Measurements from ENCODE around the gene MAP3K7CL.

Gene MAP3K7CL

DNA sequence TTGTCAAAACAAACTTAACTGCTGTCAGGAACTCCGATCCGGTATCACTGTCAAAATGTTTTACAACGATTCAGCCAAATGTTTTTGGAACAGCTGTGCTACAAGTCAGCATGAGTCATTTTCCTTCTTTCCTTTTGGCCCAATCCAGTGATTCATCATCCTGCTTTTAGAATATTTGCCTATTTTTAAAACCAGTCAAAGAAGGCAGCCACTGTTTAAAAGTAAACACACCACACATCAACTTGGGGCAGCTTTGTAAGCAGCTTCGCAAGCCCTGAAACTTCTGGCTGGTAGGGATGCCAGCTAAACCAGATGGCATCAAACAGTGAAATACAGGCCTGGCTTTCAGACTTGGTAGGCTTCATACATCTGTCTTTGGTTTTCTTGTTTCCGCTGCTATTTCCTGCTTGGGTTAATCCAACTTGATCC, 14.9 kb downstream of the MAP3K7CL start:
- H3K4me2 ChIP-seq (ENCODE audit: low read length), result no peak overlapping the region
- H3K36me3 ChIP-seq (replicated peaks; ENCODE audit: low read depth, low read length), result peaks cover 2% of the 10 kb centered on the region
- H4K20me1 ChIP-seq (ENCODE audit: insufficient read depth, low read length), result no peaks in the 10 kb centered on the region
- TF ChIP-seq, protein P1, sequence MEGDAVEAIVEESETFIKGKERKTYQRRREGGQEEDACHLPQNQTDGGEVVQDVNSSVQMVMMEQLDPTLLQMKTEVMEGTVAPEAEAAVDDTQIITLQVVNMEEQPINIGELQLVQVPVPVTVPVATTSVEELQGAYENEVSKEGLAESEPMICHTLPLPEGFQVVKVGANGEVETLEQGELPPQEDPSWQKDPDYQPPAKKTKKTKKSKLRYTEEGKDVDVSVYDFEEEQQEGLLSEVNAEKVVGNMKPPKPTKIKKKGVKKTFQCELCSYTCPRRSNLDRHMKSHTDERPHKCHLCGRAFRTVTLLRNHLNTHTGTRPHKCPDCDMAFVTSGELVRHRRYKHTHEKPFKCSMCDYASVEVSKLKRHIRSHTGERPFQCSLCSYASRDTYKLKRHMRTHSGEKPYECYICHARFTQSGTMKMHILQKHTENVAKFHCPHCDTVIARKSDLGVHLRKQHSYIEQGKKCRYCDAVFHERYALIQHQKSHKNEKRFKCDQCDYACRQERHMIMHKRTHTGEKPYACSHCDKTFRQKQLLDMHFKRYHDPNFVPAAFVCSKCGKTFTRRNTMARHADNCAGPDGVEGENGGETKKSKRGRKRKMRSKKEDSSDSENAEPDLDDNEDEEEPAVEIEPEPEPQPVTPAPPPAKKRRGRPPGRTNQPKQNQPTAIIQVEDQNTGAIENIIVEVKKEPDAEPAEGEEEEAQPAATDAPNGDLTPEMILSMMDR (IDR thresholded peaks at IDR 0.05; ENCODE audit: low read depth, low read length), result no peak
- no peak for TF ChIP-seq EZH2phosphoT487 (IDR thresholded peaks at IDR 0.05; ENCODE audit: low read depth)
- no peaks in the 10 kb centered on the region for H3K4me1 ChIP-seq (ENCODE audit: low read length)
- H3K9ac ChIP-seq (ENCODE audit: low read length), result no peak overlapping the region
- H3K27ac ChIP-seq (ENCODE audit: low read length), result no peak overlapping the region
- H3K9me3 ChIP-seq (ENCODE audit: insufficient read depth, low read length), result no peaks in the 10 kb centered on the region
- H3K79me2 ChIP-seq (ENCODE audit: low read length), result no peaks in the 10 kb centered on the region
- no peak overlapping the region for H2AFZ ChIP-seq (ENCODE audit: low read depth, low read length)
- no peak overlapping the region for H3K4me3 ChIP-seq (ENCODE audit: low read length)
- H3K27me3 ChIP-seq (ENCODE audit: low read depth, low read length), result no peaks in the 10 kb centered on the region

DNA sequence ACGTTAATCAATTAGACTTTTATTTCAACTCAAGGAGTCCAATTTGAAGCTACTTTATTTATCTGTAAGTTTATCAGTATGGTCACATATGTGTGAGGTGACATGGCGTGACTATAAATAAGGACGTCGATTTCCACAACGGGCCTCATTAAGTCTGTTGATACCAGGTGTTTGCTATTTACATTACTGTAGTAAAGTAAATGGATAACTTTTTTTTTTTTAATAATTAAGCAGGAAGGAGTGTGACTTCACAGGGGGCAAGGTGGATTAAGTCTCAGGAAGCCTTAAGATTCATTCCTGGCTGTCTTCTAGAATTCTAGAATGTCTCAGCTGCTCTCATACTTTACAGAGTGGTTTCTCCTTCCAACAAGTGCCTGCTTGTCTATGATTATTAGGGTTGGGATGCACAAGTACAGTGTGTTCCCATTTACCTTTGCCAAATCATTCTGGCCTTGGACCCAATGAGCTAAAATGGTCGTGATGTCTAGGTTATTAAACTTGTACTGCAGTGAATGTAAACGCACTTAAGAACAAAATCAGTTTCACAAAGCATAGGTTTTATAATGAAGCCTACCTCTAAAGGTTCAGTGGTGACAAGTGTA, 15.5 kb downstream of the MAP3K7CL start:
- H3K27me3 ChIP-seq (ENCODE audit: low read depth, low read length), result no peaks in the 10 kb centered on the region
- no peaks in the 10 kb centered on the region for H4K20me1 ChIP-seq (ENCODE audit: insufficient read depth, low read length)
- no peak overlapping the region for H2AFZ ChIP-seq (ENCODE audit: low read depth, low read length)
- H3K36me3 ChIP-seq (replicated peaks; ENCODE audit: low read depth, low read length), result peaks cover 2% of the 10 kb centered on the region
- H3K4me2 ChIP-seq (ENCODE audit: low read length), result no peak overlapping the region
- no peaks in the 10 kb centered on the region for H3K9me3 ChIP-seq (ENCODE audit: insufficient read depth, low read length)
- no peak overlapping the region for H3K4me3 ChIP-seq (ENCODE audit: low read length)
- no peaks in the 10 kb centered on the region for H3K79me2 ChIP-seq (ENCODE audit: low read length)
- H3K4me1 ChIP-seq (ENCODE audit: low read length), result no peaks in the 10 kb centered on the region
- no peak for TF ChIP-seq EZH2phosphoT487 (IDR thresholded peaks at IDR 0.05; ENCODE audit: low read depth)
- TF ChIP-seq, protein P1 (IDR thresholded peaks at IDR 0.05; ENCODE audit: low read depth, low read length), result no peak
- no peak overlapping the region for H3K9ac ChIP-seq (ENCODE audit: low read length)
- H3K27ac ChIP-seq (ENCODE audit: low read length), result no peak overlapping the region

DNA sequence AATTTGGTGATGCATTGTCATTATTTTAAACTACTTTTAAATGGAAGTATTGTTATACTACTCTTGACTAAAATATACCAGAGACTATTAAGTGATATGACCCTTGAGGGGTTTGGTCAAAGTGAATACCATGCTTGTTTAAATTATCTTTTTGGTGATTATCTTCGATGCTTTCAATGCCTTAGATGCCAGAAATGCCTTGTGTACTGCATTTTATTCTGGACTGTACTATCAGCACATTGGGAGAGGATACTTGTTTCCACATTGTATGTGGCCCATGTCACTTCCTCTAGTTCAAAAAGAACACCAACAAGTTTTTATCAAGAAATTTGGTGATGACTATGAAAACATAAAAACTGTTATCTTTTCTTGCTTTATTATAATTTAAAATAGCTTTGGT, 16.3 kb downstream of the MAP3K7CL start:
- H3K9me3 ChIP-seq (ENCODE audit: insufficient read depth, low read length), result no peaks in the 10 kb centered on the region
- no peak overlapping the region for H3K27ac ChIP-seq (ENCODE audit: low read length)
- H3K4me2 ChIP-seq (ENCODE audit: low read length), result no peak overlapping the region
- H3K4me3 ChIP-seq (ENCODE audit: low read length), result no peak overlapping the region
- TF ChIP-seq, protein P1 (IDR thresholded peaks at IDR 0.05; ENCODE audit: low read depth, low read length), result no peak
- TF ChIP-seq EZH2phosphoT487 (IDR thresholded peaks at IDR 0.05; ENCODE audit: low read depth), result no peak
- H4K20me1 ChIP-seq (ENCODE audit: insufficient read depth, low read length), result no peaks in the 10 kb centered on the region
- H3K4me1 ChIP-seq (ENCODE audit: low read length), result no peaks in the 10 kb centered on the region
- peaks cover 2% of the 10 kb centered on the region for H3K36me3 ChIP-seq (replicated peaks; ENCODE audit: low read depth, low read length)
- H3K9ac ChIP-seq (ENCODE audit: low read length), result no peak overlapping the region
- no peaks in the 10 kb centered on the region for H3K27me3 ChIP-seq (ENCODE audit: low read depth, low read length)
- no peak overlapping the region for H2AFZ ChIP-seq (ENCODE audit: low read depth, low read length)
- H3K79me2 ChIP-seq (ENCODE audit: low read length), result no peaks in the 10 kb centered on the region

DNA sequence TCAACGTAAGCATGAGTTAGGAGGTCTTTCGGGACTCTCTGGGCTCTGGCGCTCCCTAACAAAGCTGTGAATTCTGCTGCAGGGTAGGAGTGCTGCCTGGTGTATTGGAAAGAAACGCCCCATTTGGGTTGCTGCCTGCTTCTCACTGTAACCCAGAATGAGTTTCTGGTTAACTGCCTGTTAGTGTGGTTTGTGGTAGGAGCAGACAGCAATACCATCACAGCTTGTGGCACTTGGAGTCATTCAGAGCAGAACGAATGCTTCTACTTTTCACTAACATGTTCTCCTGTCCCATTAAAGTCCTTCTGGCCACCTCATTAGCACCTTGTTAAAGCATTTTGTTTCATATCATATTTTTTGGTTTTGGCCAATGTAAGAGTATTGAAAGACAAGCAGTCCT, 18.1 kb downstream of the MAP3K7CL start:
- H4K20me1 ChIP-seq (ENCODE audit: insufficient read depth, low read length), result no peaks in the 10 kb centered on the region
- TF ChIP-seq, protein P1 (IDR thresholded peaks at IDR 0.05; ENCODE audit: low read depth, low read length), result no peak
- TF ChIP-seq EZH2phosphoT487 (IDR thresholded peaks at IDR 0.05; ENCODE audit: low read depth), result no peak
- no peak overlapping the region for H2AFZ ChIP-seq (ENCODE audit: low read depth, low read length)
- no peaks in the 10 kb centered on the region for H3K79me2 ChIP-seq (ENCODE audit: low read length)
- no peaks in the 10 kb centered on the region for H3K36me3 ChIP-seq (replicated peaks; ENCODE audit: low read depth, low read length)
- H3K4me2 ChIP-seq (ENCODE audit: low read length), result no peak overlapping the region
- H3K27me3 ChIP-seq (ENCODE audit: low read depth, low read length), result no peaks in the 10 kb centered on the region
- no peak overlapping the region for H3K27ac ChIP-seq (ENCODE audit: low read length)
- H3K9ac ChIP-seq (ENCODE audit: low read length), result no peak overlapping the region
- no peaks in the 10 kb centered on the region for H3K9me3 ChIP-seq (ENCODE audit: insufficient read depth, low read length)
- H3K4me1 ChIP-seq (ENCODE audit: low read length), result no peaks in the 10 kb centered on the region
- no peak overlapping the region for H3K4me3 ChIP-seq (ENCODE audit: low read length)

Data from OCI-LY3 (cell line).